HFF-Myc (cell line): ENCODE measurements around the gene SYT4.
"Not testable (repeated sequence)": the region's sequence is repeated elsewhere in the genome, so short reads cannot be mapped to it uniquely, and the experiment has no call there.

ENCODE experiments used
- DNase-seq: peaks from one replicate; pipeline ENCODE4 v3.0.0-alpha.2; 2011; ENCODE audit warnings: low read depth; ENCODE audit errors: extremely low read depth
- H3K4me3 ChIP-seq: replicated peaks from 2 replicates; pipeline ENCODE4 v1.5.1; 2011; ENCODE audit warnings: low read depth, mild to moderate bottlenecking, control low read depth, low read length
- CTCF ChIP-seq: IDR thresholded peaks from 2 replicates; pipeline ENCODE4 v1.5.1; 2012; ENCODE audit warnings: mild to moderate bottlenecking, low read depth, low read length, control low read depth; ENCODE audit errors: missing control alignments

Gene SYT4

GRCh38 chr18:43277164-43277600 lies at the start of gene SYT4:
SYT4 (minus strand) TSS chr18:43277490; CDS start chr18:43277281, 209 bp downstream.
- TF ChIP-seq CTCF: no peak
- DNase-seq: no peak
- H3K4me3 ChIP-seq: no peak within 1 kb of the TSS

- no peak for TF ChIP-seq CTCF
- H3K4me3 ChIP-seq: no peak overlapping the region
- DNase-seq: no peak
Measured at GRCh38 chr18:43322132-43322531, 44.8 kb upstream of the SYT4 start.

- H3K4me3 ChIP-seq: no peak overlapping the region
- DNase-seq: no peak
- no peak for TF ChIP-seq CTCF
Measured at GRCh38 chr18:43314941-43315340, 37.7 kb upstream of the SYT4 start.

GRCh38 chr18:43312891-43313290 lies 35.6 kb upstream of the SYT4 start:
- H3K4me3 ChIP-seq: no peak overlapping the region
- no peak for TF ChIP-seq CTCF
- no peak for DNase-seq

GRCh38 chr18:43310239-43310638 lies 32.9 kb upstream of the SYT4 start:
- DNase-seq: no peak
- no peak for TF ChIP-seq CTCF
- no peak overlapping the region for H3K4me3 ChIP-seq

GRCh38 chr18:43303376-43303775 lies 26.1 kb upstream of the SYT4 start:
- no peak overlapping the region for H3K4me3 ChIP-seq
- no peak for DNase-seq
- no peak for TF ChIP-seq CTCF

GRCh38 chr18:43286187-43286586 lies 8.9 kb upstream of the SYT4 start:
- not testable (repeated sequence) for H3K4me3 ChIP-seq, DNase-seq

- TF ChIP-seq CTCF: no peak
- DNase-seq: no peak
- no peak overlapping the region for H3K4me3 ChIP-seq
Measured at GRCh38 chr18:43283299-43283698, 6.0 kb upstream of the SYT4 start.
